Osteoblast (primary cell): ENCODE data around the gene B4GALNT3. TPM values are rescaled to one million over a fixed set of nuclear protein-coding genes. Genes with fewer than 3 reads are reported as not detected.

Experiments used
- DNase-seq: peaks from one replicate; pipeline ENCODE4 v3.0.0; 2011; ENCODE audit warnings: low spot score, mixed read lengths; ENCODE audit not compliant: insufficient read length; ENCODE audit errors: missing footprints
- H2AFZ ChIP-seq: 2 replicates; pipeline ENCODE4 v1.6.0; 2011; ENCODE audit warnings: mild to moderate bottlenecking, low read length
- H3K27ac ChIP-seq: 2 replicates; pipeline ENCODE4 v1.5.1; 2011; ENCODE audit warnings: mild to moderate bottlenecking, low read depth, low read length, moderate library complexity
- H3K27me3 ChIP-seq: 2 replicates; pipeline ENCODE4 v1.6.0; 2012; ENCODE audit warnings: mild to moderate bottlenecking, control low read depth, inconsistent platforms, low read length, moderate library complexity; ENCODE audit not compliant: insufficient read depth
- H3K36me3 ChIP-seq: 2 replicates; pipeline ENCODE4 v1.5.1; 2011; ENCODE audit warnings: mild to moderate bottlenecking, low read length, control low read depth, moderate library complexity; ENCODE audit not compliant: insufficient read depth
- H3K4me1 ChIP-seq: 2 replicates; pipeline ENCODE4 v1.5.1; 2011; ENCODE audit warnings: mild to moderate bottlenecking, low read length, control low read depth, moderate library complexity; ENCODE audit not compliant: insufficient read depth
- H3K4me2 ChIP-seq: 2 replicates; pipeline ENCODE4 v1.6.0; 2011; ENCODE audit warnings: mild to moderate bottlenecking, low read length; ENCODE audit not compliant: insufficient read depth
- H3K4me3 ChIP-seq: fragments of 200-600 bp; sonication (generic); 3 replicates; pipeline ENCODE4 v1.5.1; 2012; ENCODE audit warnings: mild to moderate bottlenecking, low read length, inconsistent platforms; ENCODE audit not compliant: insufficient read depth
- H3K79me2 ChIP-seq: 2 replicates; pipeline ENCODE4 v1.6.0; 2012; ENCODE audit warnings: mild to moderate bottlenecking, low read length, control low read depth, inconsistent platforms; ENCODE audit not compliant: insufficient read depth
- H3K9me3 ChIP-seq: 2 replicates; pipeline ENCODE4 v1.5.1; 2011; ENCODE audit warnings: low read depth, low read length, control low read depth
- H4K20me1 ChIP-seq: 2 replicates; pipeline ENCODE4 v1.6.0; 2012; ENCODE audit warnings: mild to moderate bottlenecking, low read length, control low read depth; ENCODE audit not compliant: insufficient read depth
- total RNA-seq: library from RNA; depleted of rRNA; stranded (reverse); fragments of >200 nt; gene quantifications from 2 replicates; pipeline ENCODE4 v1.2.3, GENCODE V29; 2012
- TF ChIP-seq, protein P1 (sequence below): IDR thresholded peaks from 2 replicates; pipeline ENCODE4 v1.5.1; 2011; ENCODE audit warnings: mild to moderate bottlenecking, low read depth, low read length, moderate library complexity; ENCODE audit errors: extremely low read depth

Gene B4GALNT3
- total RNA-seq, 1 donor = 0.36 TPM

GRCh38 chr12:497501-498160, 37.9 kb downstream of the B4GALNT3 start:
- Histone ChIP-seq H3K36me3 (no peaks in the 10 kb centered on the region), H3K4me1 (no peaks in the 10 kb centered on the region), H3K27me3 (peaks cover 56% of the 10 kb centered on the region), H4K20me1 (no peaks in the 10 kb centered on the region), H3K79me2 (no peaks in the 10 kb centered on the region), H3K4me2 (no peak overlapping the region), H3K4me3 (no peak overlapping the region), H3K9me3 (no peaks in the 10 kb centered on the region), H2AFZ (no peak overlapping the region), H3K27ac (no peak overlapping the region)
- no peak for DNase-seq
- TF ChIP-seq, protein P1, sequence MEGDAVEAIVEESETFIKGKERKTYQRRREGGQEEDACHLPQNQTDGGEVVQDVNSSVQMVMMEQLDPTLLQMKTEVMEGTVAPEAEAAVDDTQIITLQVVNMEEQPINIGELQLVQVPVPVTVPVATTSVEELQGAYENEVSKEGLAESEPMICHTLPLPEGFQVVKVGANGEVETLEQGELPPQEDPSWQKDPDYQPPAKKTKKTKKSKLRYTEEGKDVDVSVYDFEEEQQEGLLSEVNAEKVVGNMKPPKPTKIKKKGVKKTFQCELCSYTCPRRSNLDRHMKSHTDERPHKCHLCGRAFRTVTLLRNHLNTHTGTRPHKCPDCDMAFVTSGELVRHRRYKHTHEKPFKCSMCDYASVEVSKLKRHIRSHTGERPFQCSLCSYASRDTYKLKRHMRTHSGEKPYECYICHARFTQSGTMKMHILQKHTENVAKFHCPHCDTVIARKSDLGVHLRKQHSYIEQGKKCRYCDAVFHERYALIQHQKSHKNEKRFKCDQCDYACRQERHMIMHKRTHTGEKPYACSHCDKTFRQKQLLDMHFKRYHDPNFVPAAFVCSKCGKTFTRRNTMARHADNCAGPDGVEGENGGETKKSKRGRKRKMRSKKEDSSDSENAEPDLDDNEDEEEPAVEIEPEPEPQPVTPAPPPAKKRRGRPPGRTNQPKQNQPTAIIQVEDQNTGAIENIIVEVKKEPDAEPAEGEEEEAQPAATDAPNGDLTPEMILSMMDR = no peak

DNA sequence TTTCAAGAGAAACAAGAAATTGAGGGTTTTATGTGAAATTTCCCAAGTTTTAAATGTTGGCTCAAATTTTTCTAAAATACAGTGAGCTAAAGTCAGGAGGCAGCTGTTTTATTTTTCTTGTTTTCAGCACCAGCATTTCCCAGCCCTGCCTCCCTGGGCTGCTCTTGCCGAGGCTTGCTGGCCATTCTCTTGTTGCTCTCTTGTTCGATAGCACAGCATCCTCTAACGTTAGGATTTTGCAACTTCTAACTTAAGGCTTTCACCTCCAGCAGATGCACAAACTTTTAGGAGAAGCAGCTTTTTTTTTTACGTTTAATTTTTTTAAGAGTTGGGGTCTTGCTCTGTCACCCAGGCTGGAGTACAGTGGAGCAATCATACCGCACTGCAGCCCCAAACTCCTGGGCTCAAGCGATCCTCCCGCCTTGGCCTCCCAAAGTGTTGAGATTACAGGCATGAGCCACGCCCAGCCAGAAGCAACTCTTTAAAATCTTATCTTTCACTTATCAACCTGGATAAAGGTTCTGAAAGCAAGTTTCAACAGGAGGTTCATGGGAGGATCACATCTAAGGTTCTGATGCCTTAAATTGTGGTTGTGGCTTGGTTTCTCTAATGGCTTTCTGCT, 40.2 kb downstream of the B4GALNT3 start:
- peak; percentile 65 for DNase-seq
- Histone ChIP-seq H4K20me1 (no peaks in the 10 kb centered on the region), H2AFZ (no peak overlapping the region), H3K79me2 (no peaks in the 10 kb centered on the region), H3K9me3 (no peaks in the 10 kb centered on the region), H3K4me3 (no peak overlapping the region), H3K36me3 (no peaks in the 10 kb centered on the region), H3K27me3 (peaks cover 52% of the 10 kb centered on the region), H3K27ac (no peak overlapping the region), H3K4me1 (no peaks in the 10 kb centered on the region), H3K4me2 (no peak overlapping the region)
- TF ChIP-seq, protein P1 = peak; percentile 38

- Histone ChIP-seq H3K4me1 (no peaks in the 10 kb centered on the region), H3K4me3 (no peak overlapping the region), H3K27ac (no peak overlapping the region), H3K4me2 (no peak overlapping the region), H3K27me3 (peaks cover 53% of the 10 kb centered on the region), H4K20me1 (no peaks in the 10 kb centered on the region), H2AFZ (no peak overlapping the region), H3K9me3 (no peaks in the 10 kb centered on the region), H3K36me3 (no peaks in the 10 kb centered on the region), H3K79me2 (no peaks in the 10 kb centered on the region)
- TF ChIP-seq, protein P1 = no peak
- no peak for DNase-seq
Observed at GRCh38 chr12:501722-502447, 42.1 kb downstream of the B4GALNT3 start.
